Chondrocyte (in vitro differentiated cells): ENCODE results near the gene DDOST. TPM values are rescaled to one million over a fixed set of nuclear protein-coding genes. Genes with fewer than 3 reads are reported as not detected.

Experiments used
- DNase-seq: peaks from one replicate; pipeline ENCODE4 v3.0.0; 2021; ENCODE audit warnings: mixed read lengths, low spot score
- H3K27ac Mint-ChIP-seq: one replicate; pipeline ENCODE4 v1.8.0; 2021; ENCODE audit warnings: mild to moderate bottlenecking, moderate library complexity, mixed read lengths; ENCODE audit not compliant: unreplicated experiment
- H3K27me3 Mint-ChIP-seq: 2 replicates; pipeline ENCODE4 v1.8.0; 2021; ENCODE audit warnings: low read depth, mixed read lengths
- H3K36me3 Mint-ChIP-seq: 2 replicates; pipeline ENCODE4 v1.8.0; 2021; ENCODE audit warnings: low read depth, mixed read lengths
- H3K4me1 Mint-ChIP-seq: 2 replicates; pipeline ENCODE4 v1.8.0; 2021; ENCODE audit warnings: low read depth, mild to moderate bottlenecking, mixed read lengths
- H3K4me3 Mint-ChIP-seq: one replicate; pipeline ENCODE4 v1.8.0; 2021; ENCODE audit warnings: mild to moderate bottlenecking, moderate library complexity, mixed read lengths; ENCODE audit not compliant: unreplicated experiment
- H3K9me3 Mint-ChIP-seq: 2 replicates; pipeline ENCODE4 v1.8.0; 2021; ENCODE audit warnings: low read depth, mixed read lengths
- total RNA-seq: library from RNA; stranded (reverse); gene quantifications from 3 replicates; pipeline ENCODE4 v1.2.1, GENCODE V29; 2021
- TF ChIP-seq, protein P1 (sequence below): fragments of 200-600 bp; sonication (generic); IDR thresholded peaks from 2 replicates; pipeline ENCODE4 v1.5.0; 2021; ENCODE audit warnings: antibody characterized with exemption, mild to moderate bottlenecking, moderate library complexity

The DDOST gene
- total RNA-seq, 1 donor from 2014 or later: 223 TPM

GRCh38 chr1:20634065-20634593, 27.0 kb downstream of the DDOST start:
- H3K4me3 Mint-ChIP-seq: peak overlapping the region; percentile 77
- TF ChIP-seq, protein P1, sequence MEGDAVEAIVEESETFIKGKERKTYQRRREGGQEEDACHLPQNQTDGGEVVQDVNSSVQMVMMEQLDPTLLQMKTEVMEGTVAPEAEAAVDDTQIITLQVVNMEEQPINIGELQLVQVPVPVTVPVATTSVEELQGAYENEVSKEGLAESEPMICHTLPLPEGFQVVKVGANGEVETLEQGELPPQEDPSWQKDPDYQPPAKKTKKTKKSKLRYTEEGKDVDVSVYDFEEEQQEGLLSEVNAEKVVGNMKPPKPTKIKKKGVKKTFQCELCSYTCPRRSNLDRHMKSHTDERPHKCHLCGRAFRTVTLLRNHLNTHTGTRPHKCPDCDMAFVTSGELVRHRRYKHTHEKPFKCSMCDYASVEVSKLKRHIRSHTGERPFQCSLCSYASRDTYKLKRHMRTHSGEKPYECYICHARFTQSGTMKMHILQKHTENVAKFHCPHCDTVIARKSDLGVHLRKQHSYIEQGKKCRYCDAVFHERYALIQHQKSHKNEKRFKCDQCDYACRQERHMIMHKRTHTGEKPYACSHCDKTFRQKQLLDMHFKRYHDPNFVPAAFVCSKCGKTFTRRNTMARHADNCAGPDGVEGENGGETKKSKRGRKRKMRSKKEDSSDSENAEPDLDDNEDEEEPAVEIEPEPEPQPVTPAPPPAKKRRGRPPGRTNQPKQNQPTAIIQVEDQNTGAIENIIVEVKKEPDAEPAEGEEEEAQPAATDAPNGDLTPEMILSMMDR: no peak
- no peaks in the 10 kb centered on the region for H3K9me3 Mint-ChIP-seq
- H3K4me1 Mint-ChIP-seq: peaks cover 20% of the 10 kb centered on the region
- H3K27me3 Mint-ChIP-seq: no peaks in the 10 kb centered on the region
- peaks cover 4% of the 10 kb centered on the region for H3K36me3 Mint-ChIP-seq
- H3K27ac Mint-ChIP-seq: peak overlapping the region; percentile 45
- DNase-seq: no peak

GRCh38 chr1:20633190-20634064, 27.7 kb downstream of the DDOST start, which contains the start of gene PINK1:
TSS of gene PINK1 (plus strand) at chr1:20633458. CDS start at chr1:20633549, 91 bp downstream.
- TF ChIP-seq, protein P1: peak; percentile 98
- H3K27me3 Mint-ChIP-seq: no peaks in the 10 kb centered on the region
- H3K4me1 Mint-ChIP-seq: peaks cover 20% of the 10 kb centered on the region
- DNase-seq: no peak
- H3K4me3 Mint-ChIP-seq: peak within 1 kb of the TSS; percentile 77
- peak within 1 kb of the TSS; percentile 69 for H3K27ac Mint-ChIP-seq
- no peaks in the 10 kb centered on the region for H3K36me3 Mint-ChIP-seq
- H3K9me3 Mint-ChIP-seq: no peaks in the 10 kb centered on the region

DNA sequence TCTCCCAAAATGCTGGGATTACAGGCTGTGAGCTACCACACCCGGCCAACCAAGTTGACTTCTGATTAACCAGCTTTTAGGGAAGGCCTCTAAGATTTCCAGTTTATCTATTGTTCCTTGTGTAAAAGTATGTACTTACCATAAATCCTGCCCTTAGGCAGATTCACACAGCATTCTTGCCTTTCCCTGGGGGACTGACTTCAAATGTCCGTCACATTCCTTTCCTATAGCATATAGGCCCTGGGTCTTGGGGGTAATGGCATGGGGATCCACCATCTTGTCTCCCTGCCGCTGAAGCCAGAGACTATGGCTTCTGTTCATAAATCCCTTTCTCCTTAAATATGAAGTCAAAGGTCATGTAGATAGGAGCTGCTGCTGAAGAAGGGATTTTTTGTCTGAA, 28.8 kb downstream of the DDOST start:
- H3K4me1 Mint-ChIP-seq: peaks cover 20% of the 10 kb centered on the region
- TF ChIP-seq, protein P1: no peak
- H3K9me3 Mint-ChIP-seq: no peaks in the 10 kb centered on the region
- H3K4me3 Mint-ChIP-seq: peak overlapping the region; percentile 33
- DNase-seq: no peak
- H3K27ac Mint-ChIP-seq: no peak overlapping the region
- no peaks in the 10 kb centered on the region for H3K27me3 Mint-ChIP-seq
- H3K36me3 Mint-ChIP-seq: no peaks in the 10 kb centered on the region

- TF ChIP-seq, protein P1: no peak
- Mint-ChIP-seq H3K36me3 (no peaks in the 10 kb centered on the region), H3K4me1 (peaks cover 20% of the 10 kb centered on the region), H3K27me3 (no peaks in the 10 kb centered on the region), H3K27ac (no peak overlapping the region), H3K4me3 (no peak overlapping the region), H3K9me3 (no peaks in the 10 kb centered on the region)
- no peak for DNase-seq
Observed at GRCh38 chr1:20630729-20631128, 30.4 kb downstream of the DDOST start.

GRCh38 chr1:20626524-20626923, 34.6 kb downstream of the DDOST start:
- no peaks in the 10 kb centered on the region for H3K4me1 Mint-ChIP-seq
- H3K27me3 Mint-ChIP-seq: no peaks in the 10 kb centered on the region
- no peak overlapping the region for H3K27ac Mint-ChIP-seq
- TF ChIP-seq, protein P1: no peak
- no peak overlapping the region for H3K4me3 Mint-ChIP-seq
- H3K36me3 Mint-ChIP-seq: no peaks in the 10 kb centered on the region
- H3K9me3 Mint-ChIP-seq: no peaks in the 10 kb centered on the region
- no peak for DNase-seq
